ENCODE results near the gene COL5A1. TPM values are rescaled to one million over a fixed set of nuclear protein-coding genes. Genes with fewer than 3 reads are reported as not detected.

COL5A1 gene
- total and polyA plus RNA-seq, 11 donors, result 7.6 to 91.3 (median 13.4) TPM

GRCh38 chr9:134890155-134890495, 248.5 kb downstream of the COL5A1 start:
- Histone ChIP-seq H3K27me3 (peaks cover 0 to 7% (median 0%) of the 10 kb centered on the region in 9 donors), H3K4me1 (peaks cover 0 to 29% (median 2%) of the 10 kb centered on the region in 12 donors), H3K27ac (no peak overlapping the region), H3K36me3 (no peaks in the 10 kb centered on the region), H3K9me3 (peaks cover 0 to 11% (median 3%) of the 10 kb centered on the region in 12 donors), H3K4me3 (no peak overlapping the region)
- WGBS, 4 donors, result 73 to 87% (median 85%) methylated on average over 5 of the region's 5 CpGs
- ATAC-seq (no peak), DNase-seq (no peak)
- intact Hi-C loops (cut with DNase I), result loop anchor here in 2 of 10 donors (10.0 kb wide), 2 partner anchors 105 to 115 kb away; no protein-coding TSS in a partner anchor
- TF ChIP-seq CTCF (IDR thresholded peaks at IDR 0.05) (no peak), POLR2A (IDR thresholded peaks at IDR 0.05) (no peak)

- intact Hi-C loops (cut with DNase I), result loop anchor here in 2 of 10 donors (10.0 kb wide), 2 partner anchors 106 to 116 kb away; no protein-coding TSS in a partner anchor
- TF ChIP-seq POLR2A (IDR thresholded peaks at IDR 0.05) (no peak), CTCF (IDR thresholded peaks at IDR 0.05) (no peak)
- Histone ChIP-seq H3K27ac (no peak overlapping the region), H3K9me3 (peaks cover 0 to 11% (median 3%) of the 10 kb centered on the region in 12 donors), H3K27me3 (peaks cover 0 to 7% (median 0%) of the 10 kb centered on the region in 9 donors), H3K4me3 (no peak overlapping the region), H3K4me1 (peaks cover 0 to 38% (median 11%) of the 10 kb centered on the region in 12 donors), H3K36me3 (no peaks in the 10 kb centered on the region)
- ATAC-seq (no peak), DNase-seq (no peak)
- WGBS, 4 donors, result 91 to 97% (median 94%) methylated on average over 8 of the region's 8 CpGs
Measured at GRCh38 chr9:134891053-134891452, 249.4 kb downstream of the COL5A1 start.

- WGBS, 4 donors, result 77 to 78% (median 77%) methylated on average over 5 of the region's 5 CpGs
- intact Hi-C loops (cut with DNase I), result loop anchor here in 2 of 10 donors (10.0 kb wide), 2 partner anchors 107 to 117 kb away; no protein-coding TSS in a partner anchor
- Histone ChIP-seq H3K27me3 (peaks cover 0 to 7% (median 0%) of the 10 kb centered on the region in 9 donors), H3K4me1 (peaks cover 0 to 45% (median 17%) of the 10 kb centered on the region in 12 donors), H3K4me3 (no peak overlapping the region), H3K27ac (no peak overlapping the region), H3K9me3 (peaks cover 0 to 11% (median 3%) of the 10 kb centered on the region in 12 donors), H3K36me3 (no peaks in the 10 kb centered on the region)
- DNase-seq (no peak), ATAC-seq (no peak)
- TF ChIP-seq CTCF (IDR thresholded peaks at IDR 0.05) (no peak), POLR2A (IDR thresholded peaks at IDR 0.05) (no peak)
Measured at GRCh38 chr9:134891713-134892112, 250.1 kb downstream of the COL5A1 start.

GRCh38 chr9:134892221-134892620, 250.6 kb downstream of the COL5A1 start:
- DNase-seq (no peak), ATAC-seq (no peak)
- Histone ChIP-seq H3K4me3 (no peak overlapping the region), H3K27me3 (peaks cover 0 to 7% (median 0%) of the 10 kb centered on the region in 9 donors), H3K27ac (no peak overlapping the region), H3K9me3 (peaks cover 0 to 11% (median 3%) of the 10 kb centered on the region in 12 donors), H3K36me3 (no peaks in the 10 kb centered on the region), H3K4me1 (peaks cover 0 to 50% (median 22%) of the 10 kb centered on the region in 12 donors)
- TF ChIP-seq CTCF (IDR thresholded peaks at IDR 0.05) (no peak), POLR2A (IDR thresholded peaks at IDR 0.05) (no peak)
- 92 to 95% (median 93%) methylated on average over 3 to 6 of the region's 6 CpGs for WGBS, 4 donors
- intact Hi-C loops (cut with DNase I), result loop anchor here in 2 of 10 donors (10.0 kb wide), 2 partner anchors 107 to 117 kb away; no protein-coding TSS in a partner anchor

Data from heart left ventricle (tissue), 16 donors.